ENCODE results near the gene IRGQ. TPM values are rescaled to one million over a fixed set of nuclear protein-coding genes. Genes with fewer than 3 reads are reported as not detected.

IRGQ gene
- total RNA-seq, 1 donor from 2014 or later: 16.2 TPM

Other genes starting within 250 kb of the IRGQ start
- gene CD177, start 242.4 kb downstream of the IRGQ start, total RNA-seq: 0.16 TPM
- not detected for gene TEX101, start 181.2 kb downstream of the IRGQ start, total RNA-seq
- 0.19 TPM for gene LYPD3, start 130.5 kb downstream of the IRGQ start, total RNA-seq
- 5.7 TPM for gene PHLDB3, start 91.4 kb downstream of the IRGQ start, total RNA-seq
- 15.2 TPM for gene ETHE1, start 68.9 kb downstream of the IRGQ start, total RNA-seq
- gene ZNF575, start 62.9 kb downstream of the IRGQ start, total RNA-seq: 1.8 TPM
- 12.2 TPM for gene XRCC1, start 20.6 kb downstream of the IRGQ start, total RNA-seq
- 2.2 TPM for gene PINLYP, start 20.3 kb downstream of the IRGQ start, total RNA-seq
- 9.3 TPM for gene ZNF576, start 461 bp upstream of the IRGQ start, total RNA-seq
- gene SRRM5, start 16.0 kb upstream of the IRGQ start, total RNA-seq: 0.16 TPM
- 32.9 TPM for gene ZNF428, start 23.5 kb upstream of the IRGQ start, total RNA-seq
- 9.7 TPM for gene CADM4, start 43.7 kb upstream of the IRGQ start, total RNA-seq
- gene PLAUR, start 74.0 kb upstream of the IRGQ start, total RNA-seq: 3.8 TPM
- gene IRGC, start 119.9 kb upstream of the IRGQ start, total RNA-seq: not detected
- gene SMG9, start 158.8 kb upstream of the IRGQ start, total RNA-seq: 15.7 TPM
- gene KCNN4, start 184.8 kb upstream of the IRGQ start, total RNA-seq: 0.41 TPM
- gene LYPD5, start 206.3 kb upstream of the IRGQ start, total RNA-seq: 0.92 TPM
- 11.1 TPM for gene ZNF283, start 231.2 kb upstream of the IRGQ start, total RNA-seq

Measured in Right ventricle myocardium inferior (tissue), 1 donor.